Epithelial cell of proximal tubule (primary cell): Measurements from ENCODE around the gene RGS6. TPM values are rescaled to one million over a fixed set of nuclear protein-coding genes. Genes with fewer than 3 reads are reported as not detected.

Experiments
- DNase-seq: peaks from one replicate; pipeline ENCODE4 v3.0.0-alpha.2; 2011; ENCODE audit warnings: low read depth
- H3K4me3 ChIP-seq: 2 replicates; pipeline ENCODE4 v1.5.1; 2011; ENCODE audit warnings: low read depth, mild to moderate bottlenecking, low read length
- total RNA-seq: library from RNA; depleted of rRNA; stranded (reverse); fragments of >200 nt; gene quantifications from 2 replicates; pipeline ENCODE4 v1.2.3, GENCODE V29; 2015
- TF ChIP-seq, protein P1 (sequence below): conservative IDR thresholded peaks from 2 replicates; pipeline ENCODE4 v1.5.1; 2012; ENCODE audit warnings: low read depth, mild to moderate bottlenecking, low read length

The RGS6 gene
- total RNA-seq, 1 donor from 2014 or later, result not detected

DNA sequence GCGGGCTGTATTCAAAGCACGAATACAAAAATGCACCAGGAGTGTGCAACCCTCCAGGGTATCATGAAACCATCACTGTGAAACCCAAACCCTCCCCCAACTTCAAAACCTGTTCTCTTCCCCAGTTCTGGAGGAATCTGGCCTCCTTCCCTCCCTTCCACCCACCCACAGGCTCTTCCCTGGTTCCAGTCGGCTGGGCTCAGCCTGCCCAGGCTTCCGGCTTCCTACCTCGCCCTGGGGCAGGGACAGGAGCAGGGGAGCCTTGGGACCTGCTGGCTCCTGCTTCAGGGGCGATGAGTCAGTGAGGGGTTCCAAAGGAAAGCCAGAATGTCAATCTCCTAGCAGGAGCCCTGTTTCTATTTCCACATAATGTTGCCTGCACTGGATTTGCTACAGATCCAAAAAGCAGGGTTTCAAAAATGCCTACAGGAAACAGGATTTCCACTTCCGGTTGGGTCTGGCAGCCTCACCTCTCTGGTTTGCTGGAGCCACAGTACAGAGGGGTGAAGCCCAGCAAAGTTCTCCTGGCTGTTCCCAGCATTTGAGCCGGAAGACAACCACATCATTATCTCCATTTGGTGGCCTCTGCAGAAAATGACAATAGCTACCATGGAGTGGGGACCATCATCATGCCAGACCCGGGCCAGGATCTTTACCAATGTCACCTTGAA, 683.4 kb downstream of the RGS6 start:
- H3K4me3 ChIP-seq, result no peak overlapping the region
- no peak for DNase-seq
- TF ChIP-seq, protein P1, sequence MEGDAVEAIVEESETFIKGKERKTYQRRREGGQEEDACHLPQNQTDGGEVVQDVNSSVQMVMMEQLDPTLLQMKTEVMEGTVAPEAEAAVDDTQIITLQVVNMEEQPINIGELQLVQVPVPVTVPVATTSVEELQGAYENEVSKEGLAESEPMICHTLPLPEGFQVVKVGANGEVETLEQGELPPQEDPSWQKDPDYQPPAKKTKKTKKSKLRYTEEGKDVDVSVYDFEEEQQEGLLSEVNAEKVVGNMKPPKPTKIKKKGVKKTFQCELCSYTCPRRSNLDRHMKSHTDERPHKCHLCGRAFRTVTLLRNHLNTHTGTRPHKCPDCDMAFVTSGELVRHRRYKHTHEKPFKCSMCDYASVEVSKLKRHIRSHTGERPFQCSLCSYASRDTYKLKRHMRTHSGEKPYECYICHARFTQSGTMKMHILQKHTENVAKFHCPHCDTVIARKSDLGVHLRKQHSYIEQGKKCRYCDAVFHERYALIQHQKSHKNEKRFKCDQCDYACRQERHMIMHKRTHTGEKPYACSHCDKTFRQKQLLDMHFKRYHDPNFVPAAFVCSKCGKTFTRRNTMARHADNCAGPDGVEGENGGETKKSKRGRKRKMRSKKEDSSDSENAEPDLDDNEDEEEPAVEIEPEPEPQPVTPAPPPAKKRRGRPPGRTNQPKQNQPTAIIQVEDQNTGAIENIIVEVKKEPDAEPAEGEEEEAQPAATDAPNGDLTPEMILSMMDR, result no peak
